Spleen (tissue), 11 donors: ENCODE data around the gene HERPUD1. TPM values are rescaled to one million over a fixed set of nuclear protein-coding genes. Genes with fewer than 3 reads are reported as not detected.

Experiments
- DNase-seq: peaks from one replicate; pipeline ENCODE4 v3.0.0-alpha.2; 2020
- H3K27ac ChIP-seq, 8 donors: fragments of 200-600 bp; sonication (generic) in 7 of 8; 1 replicate in 4 of 8; 2 replicates in 4 of 8; pipeline versions ENCODE4 v1.5.0 to v1.8.0; 2016 to 2021; ENCODE audit warnings: inconsistent platforms in 4 of 8, mild to moderate bottlenecking in 4 of 8, moderate library complexity in 1 of 8
- H3K27me3 ChIP-seq, 7 donors: fragments of 200-600 bp; sonication (generic) in 6 of 7; replicated peaks in 1 of 7; 1 replicate in 4 of 7; 2 replicates in 3 of 7; pipeline versions ENCODE4 v1.5.0 to v1.8.0; 2016 to 2021; ENCODE audit warnings: inconsistent platforms in 3 of 7, mild to moderate bottlenecking in 1 of 7
- H3K36me3 ChIP-seq, 6 donors: fragments of 200-600 bp; sonication (generic) in 5 of 6; 1 replicate in 4 of 6; 2 replicates in 2 of 6; pipeline versions ENCODE4 v1.5.0 to v1.8.0; 2016 to 2021; ENCODE audit warnings: inconsistent platforms in 2 of 6
- H3K4me1 ChIP-seq, 6 donors: fragments of 200-600 bp; sonication (generic) in 5 of 6; 1 replicate in 3 of 6; 2 replicates in 3 of 6; pipeline versions ENCODE4 v1.5.0 to v1.8.0; 2016 to 2021; ENCODE audit warnings: inconsistent platforms in 3 of 6
- H3K4me3 ChIP-seq, 8 donors: fragments of 200-600 bp; sonication (generic) in 7 of 8; 1 replicate in 4 of 8; 2 replicates in 4 of 8; pipeline versions ENCODE4 v1.5.0 to v1.8.0; 2016 to 2021; ENCODE audit warnings: inconsistent platforms in 4 of 8, mild to moderate bottlenecking in 4 of 8, moderate library complexity in 2 of 8
- H3K9me3 ChIP-seq, 8 donors: fragments of 200-600 bp; sonication (generic) in 7 of 8; 1 replicate in 4 of 8; 2 replicates in 4 of 8; pipeline versions ENCODE4 v1.5.0 to v1.8.0; 2016 to 2021; ENCODE audit warnings: inconsistent platforms in 4 of 8
- POLR2A ChIP-seq, 3 donors: fragments of 450-650 bp; IDR thresholded peaks; one replicate each; pipeline ENCODE4 v1.5.1; 2017; ENCODE audit warnings: antibody characterized with exemption in 3 of 3, mild to moderate bottlenecking in 1 of 3
- POLR2AphosphoS5 ChIP-seq, 3 donors: sonication (generic); formaldehyde crosslinking; IDR thresholded peaks; one replicate each; pipeline ENCODE4 v1.5.1; 2017; ENCODE audit warnings: antibody characterized with exemption in 3 of 3
- WGBS, 5 donors: extraction: QIAGEN DNeasy Blood & Tissue Kit in 3 of 5; methylation state at CpG; one replicate each; pipeline versions ENCODE4 v1.1.5 to v1.1.7; 2013 to 2018; 5-methylcytosine and 5-hydroxymethylcytosine counted together
- intact Hi-C: fragments of 100-400 bp; cut with DNase I; formaldehyde crosslinking; loops from one replicate; pipeline ENCODE4 v1.15.0; 2023; ENCODE audit warnings: low total_unique reads
- polyA plus RNA-seq, 3 donors: library from polyadenylated mRNA; stranded (reverse); fragments of 200-250 nt; gene quantifications; one replicate each; pipeline ENCODE4 v1.2.1, GENCODE V29; 2013
- total RNA-seq, 7 donors: library from RNA; depleted of rRNA in 3 of 7; stranded (reverse); fragments of >200 nt in 3 of 7; fragmentation: NEBNext Ultra II Directional in 4 of 7; extraction: Animal tissue kit (Norgen Biotek cat#: 25700) in 4 of 7; gene quantifications; one replicate each; pipeline versions ENCODE4 v1.1.0 to v1.2.1, GENCODE V29; 2016 to 2021
- TF ChIP-seq, protein P1 (sequence below), 11 experiments: fragments of 200-600 bp in 7 of 11; fragments of 450-650 bp in 4 of 11; sonication (generic) in 4 of 11; IDR thresholded peaks in 8 of 11; conservative IDR thresholded peaks in 3 of 11; 1 replicate in 7 of 11; 2 replicates in 4 of 11; pipeline versions ENCODE4 v1.4.0 to v1.8.0; 2016 to 2021; ENCODE audit warnings: antibody characterized with exemption in 11 of 11, inconsistent platforms in 4 of 11, mild to moderate bottlenecking in 1 of 11
- donor health status: healthy with polysubstance abuse.
- donor health status: DM: no; HTN: no; CAD: no; lungs with moderate emphysema.
- donor health status: DM: no; HTN: no; CAD: no.
- donor health status: Bipolar disorder and iron deficiency.
- donor health status: healthy.
- donor health status: DM: no; HTN: no; CAD: no.
- donor health status: DM: yes; HTN: yes; CAD: no.

Gene HERPUD1
- total and polyA plus RNA-seq, 10 donors = 84.1 to 370 (median 193) TPM

GRCh38 chr16:56947604-56947995, 15.7 kb downstream of the HERPUD1 start:
- 89 to 97% (median 89%) methylated on average over 2 of the region's 2 CpGs for WGBS, 5 donors
- Histone ChIP-seq H3K27ac (peak overlapping the region in 3 of 8 donors; percentile 2 to 33 (median 21)), H3K27me3 (no peaks in the 10 kb centered on the region), H3K9me3 (no peaks in the 10 kb centered on the region), H3K4me3 (no peak overlapping the region), H3K36me3 (peaks cover 10 to 67% (median 40%) of the 10 kb centered on the region in 6 donors), H3K4me1 (peaks cover 0 to 65% (median 36%) of the 10 kb centered on the region in 6 donors)
- intact Hi-C loops = no loop called here
- TF ChIP-seq, protein P1, sequence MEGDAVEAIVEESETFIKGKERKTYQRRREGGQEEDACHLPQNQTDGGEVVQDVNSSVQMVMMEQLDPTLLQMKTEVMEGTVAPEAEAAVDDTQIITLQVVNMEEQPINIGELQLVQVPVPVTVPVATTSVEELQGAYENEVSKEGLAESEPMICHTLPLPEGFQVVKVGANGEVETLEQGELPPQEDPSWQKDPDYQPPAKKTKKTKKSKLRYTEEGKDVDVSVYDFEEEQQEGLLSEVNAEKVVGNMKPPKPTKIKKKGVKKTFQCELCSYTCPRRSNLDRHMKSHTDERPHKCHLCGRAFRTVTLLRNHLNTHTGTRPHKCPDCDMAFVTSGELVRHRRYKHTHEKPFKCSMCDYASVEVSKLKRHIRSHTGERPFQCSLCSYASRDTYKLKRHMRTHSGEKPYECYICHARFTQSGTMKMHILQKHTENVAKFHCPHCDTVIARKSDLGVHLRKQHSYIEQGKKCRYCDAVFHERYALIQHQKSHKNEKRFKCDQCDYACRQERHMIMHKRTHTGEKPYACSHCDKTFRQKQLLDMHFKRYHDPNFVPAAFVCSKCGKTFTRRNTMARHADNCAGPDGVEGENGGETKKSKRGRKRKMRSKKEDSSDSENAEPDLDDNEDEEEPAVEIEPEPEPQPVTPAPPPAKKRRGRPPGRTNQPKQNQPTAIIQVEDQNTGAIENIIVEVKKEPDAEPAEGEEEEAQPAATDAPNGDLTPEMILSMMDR (IDR thresholded peaks at IDR 0.05 in 8 of 11, conservative IDR thresholded peaks at IDR 0.05 in 3 of 11) = no peak
- TF ChIP-seq POLR2AphosphoS5 (IDR thresholded peaks at IDR 0.05) = no peak
- TF ChIP-seq POLR2A (IDR thresholded peaks at IDR 0.05) = no peak
- DNase-seq = no peak

DNA sequence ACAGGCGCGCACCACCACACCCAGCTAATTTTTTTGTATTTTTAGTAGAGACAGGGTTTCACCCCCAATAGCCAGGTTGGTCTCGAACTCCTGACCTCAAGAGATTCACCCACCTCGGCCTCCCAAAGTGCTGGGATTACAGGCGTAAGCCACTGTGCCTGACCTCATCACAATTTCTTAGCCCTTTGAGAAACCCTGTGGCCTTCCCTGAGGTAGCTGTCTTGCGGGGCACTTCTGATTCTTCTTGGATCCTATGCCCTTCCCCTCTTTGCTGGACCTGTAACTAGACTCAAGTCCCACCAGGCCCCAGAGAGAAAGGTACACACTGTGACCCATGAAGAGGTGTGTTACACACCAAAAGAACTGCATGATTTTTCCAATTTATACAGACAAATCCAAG, 16.3 kb downstream of the HERPUD1 start:
- H3K36me3 ChIP-seq = peaks cover 5 to 61% (median 34%) of the 10 kb centered on the region in 6 donors
- H3K9me3 ChIP-seq = no peaks in the 10 kb centered on the region
- H3K4me3 ChIP-seq = no peak overlapping the region
- H3K27ac ChIP-seq = peak overlapping the region in 1 of 8 donors; percentile 6
- 94 to 98% (median 97%) methylated on average over 6 of the region's 6 CpGs for WGBS, 5 donors
- H3K4me1 ChIP-seq = peaks cover 0 to 58% (median 34%) of the 10 kb centered on the region in 6 donors
- intact Hi-C loops = no loop called here
- TF ChIP-seq POLR2AphosphoS5 (IDR thresholded peaks at IDR 0.05) (no peak), POLR2A (IDR thresholded peaks at IDR 0.05) (no peak)
- TF ChIP-seq, protein P1 (IDR thresholded peaks at IDR 0.05 in 8 of 11, conservative IDR thresholded peaks at IDR 0.05 in 3 of 11) = no peak
- no peak for DNase-seq
- no peaks in the 10 kb centered on the region for H3K27me3 ChIP-seq

GRCh38 chr16:56950051-56950450, 18.1 kb downstream of the HERPUD1 start:
- TF ChIP-seq, protein P1 (IDR thresholded peaks at IDR 0.05 in 8 of 11, conservative IDR thresholded peaks at IDR 0.05 in 3 of 11) = no peak
- peak; percentile 5 to 39 (median 23) for TF ChIP-seq POLR2AphosphoS5 (IDR thresholded peaks at IDR 0.05)
- no peaks in the 10 kb centered on the region for H3K9me3 ChIP-seq
- H3K4me1 ChIP-seq = peaks cover 0 to 40% (median 27%) of the 10 kb centered on the region in 6 donors
- WGBS, 5 donors = 81 to 97% (median 92%) methylated on average over 4 of the region's 4 CpGs
- peak overlapping the region in 3 of 8 donors; percentile 18 to 69 (median 36) for H3K27ac ChIP-seq
- H3K4me3 ChIP-seq = no peak overlapping the region
- H3K36me3 ChIP-seq = peaks cover under 1 to 43% (median 16%) of the 10 kb centered on the region in 6 donors
- peak; percentile 58 for DNase-seq
- intact Hi-C loops = no loop called here
- no peaks in the 10 kb centered on the region for H3K27me3 ChIP-seq

DNA sequence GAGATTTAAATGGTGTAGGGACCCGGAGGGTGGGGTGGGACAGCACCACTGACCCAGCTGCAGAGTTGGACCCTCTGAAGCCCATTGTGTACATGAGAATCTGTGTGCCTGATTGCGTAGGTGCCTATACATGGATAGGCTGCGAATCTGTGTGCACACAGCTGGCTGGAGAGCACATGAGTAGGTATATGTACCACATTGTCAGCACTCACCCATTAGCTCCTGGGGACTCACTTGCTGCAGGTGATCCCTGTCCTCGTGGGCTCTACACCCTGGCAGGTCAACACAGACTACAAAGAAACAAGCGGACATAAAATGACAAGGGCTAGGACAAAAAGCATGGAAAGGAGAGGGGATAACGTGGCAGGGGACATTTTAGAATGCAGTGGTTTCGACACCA, 18.5 kb downstream of the HERPUD1 start:
- 82 to 89% (median 85%) methylated on average over 7 of the region's 7 CpGs for WGBS, 5 donors
- intact Hi-C loops = no loop called here
- no peaks in the 10 kb centered on the region for H3K9me3 ChIP-seq
- peak overlapping the region in 3 of 8 donors; percentile 36 to 69 (median 49) for H3K27ac ChIP-seq
- peak; percentile 50 for DNase-seq
- H3K36me3 ChIP-seq = peaks cover 0 to 39% (median 12%) of the 10 kb centered on the region in 6 donors
- no peak overlapping the region for H3K4me3 ChIP-seq
- H3K4me1 ChIP-seq = peaks cover 0 to 36% (median 24%) of the 10 kb centered on the region in 6 donors
- TF ChIP-seq POLR2AphosphoS5 (IDR thresholded peaks at IDR 0.05) (no peak), POLR2A (IDR thresholded peaks at IDR 0.05) (no peak)
- TF ChIP-seq, protein P1 (IDR thresholded peaks at IDR 0.05 in 8 of 11, conservative IDR thresholded peaks at IDR 0.05 in 3 of 11) = no peak
- no peaks in the 10 kb centered on the region for H3K27me3 ChIP-seq
